K562 (cell line): ENCODE measurements around the gene ENOX2. TPM values are rescaled to one million over a fixed set of nuclear protein-coding genes. Genes with fewer than 3 reads are reported as not detected.

ENCODE experiments used
- ATAC-seq: fragments of 200-7000 bp; cut with Tn5 transposase; 3 replicates; pipeline ENCODE4 v1.9.1; 2020; ENCODE audit warnings: moderate library complexity
- BruUV-seq: library from RNA; stranded (reverse); fragments of 400-500 nt; replicated peaks from 2 replicates; lab custom pipeline; 2021; lab: Mats Ljungman, UMichigan
- CTCF ChIA-PET: fragments of 300-600 bp; formaldehyde crosslinking; extraction: SDS; loops from one replicate; lab custom pipeline; 2021; ENCODE audit warnings: low intra/inter-chr PET ratio; lab: Yijun Ruan, JAX
- POLR2A ChIA-PET: fragments of 300-600, 350-650 bp; sonication (Branson Sonifier 250); formaldehyde crosslinking; extraction: SDS; loops from one replicate; lab custom pipeline; 2021; ENCODE audit warnings: antibody characterized with exemption, inconsistent platforms; lab: Yijun Ruan, JAX
- DNase-seq, 4 experiments: peaks; one replicate each; pipeline versions ENCODE4 v3.0.0 to v3.0.0-alpha.2; 2011 to 2018; ENCODE audit warnings: low spot score in 3 of 4, mixed read lengths in 3 of 4; ENCODE audit errors: extremely low read depth in 1 of 4
- FAIRE-seq: peaks from 2 replicates; lab custom pipeline; 2011; peaks lifted over from hg19 to GRCh38; lab: Jason Lieb, UNC
- H2AFZ ChIP-seq: 2 replicates; pipeline ENCODE4 v1.6.0; 2011; ENCODE audit warnings: low read depth, low read length, control low read depth, inconsistent platforms
- H3K27ac ChIP-seq: fragments of 200-600 bp; 3 replicates; pipeline ENCODE4 v1.8.0; 2011; ENCODE audit warnings: low read depth, mild to moderate bottlenecking, control low read depth, inconsistent platforms, low read length, moderate library complexity, mixed read lengths; ENCODE audit errors: extremely low read depth
- H3K27me3 ChIP-seq, 2 experiments: fragments of 300-600 bp in 1 of 2; 2 replicates in 1 of 2; 3 replicates in 1 of 2; pipeline versions ENCODE4 v1.6.0 to v1.8.0; 2011; ENCODE audit warnings: inconsistent platforms in 2 of 2, low read length in 2 of 2, mild to moderate bottlenecking in 1 of 2, mixed read lengths in 1 of 2, moderate library complexity in 1 of 2; ENCODE audit not compliant: control insufficient read depth in 2 of 2, insufficient read depth in 2 of 2
- H3K36me3 ChIP-seq: fragments of 300-600 bp; 3 replicates; pipeline ENCODE4 v1.8.0; 2011; ENCODE audit warnings: mild to moderate bottlenecking, low read length, inconsistent platforms; ENCODE audit not compliant: control insufficient read depth, insufficient read depth
- H3K4me1 ChIP-seq, 2 experiments: fragments of 200-600 bp in 1 of 2; replicated peaks in 1 of 2; 2 replicates in 1 of 2; 3 replicates in 1 of 2; pipeline versions ENCODE4 v1.5.1 to v1.8.0; 2011; ENCODE audit warnings: inconsistent platforms in 2 of 2, low read length in 2 of 2, mild to moderate bottlenecking in 1 of 2, mixed read lengths in 1 of 2, moderate library complexity in 1 of 2; ENCODE audit not compliant: control insufficient read depth in 2 of 2, insufficient read depth in 2 of 2
- H3K4me2 ChIP-seq: 2 replicates; pipeline ENCODE4 v1.6.1; 2011; ENCODE audit warnings: low read length, control low read depth, inconsistent platforms, mixed read lengths; ENCODE audit not compliant: insufficient read depth
- H3K4me3 ChIP-seq: fragments of 200-600 bp; sonication (generic), shearing (Covaris generic); 2 replicates; pipeline ENCODE4 v1.5.1; 2016; ENCODE audit warnings: control low read depth, inconsistent platforms
- H3K79me2 ChIP-seq: fragments of 200-600 bp; 3 replicates; pipeline ENCODE4 v1.8.0; 2011; ENCODE audit warnings: low read length, inconsistent platforms; ENCODE audit not compliant: control insufficient read depth, insufficient read depth
- H3K9ac ChIP-seq, 2 experiments: 2 replicates each; pipeline versions ENCODE4 v1.6.0 to v1.6.1; 2011; ENCODE audit warnings: low read depth in 2 of 2, low read length in 2 of 2, control low read depth in 1 of 2, inconsistent platforms in 1 of 2, mild to moderate bottlenecking in 1 of 2, mixed read lengths in 1 of 2; ENCODE audit not compliant: insufficient read depth in 1 of 2
- H3K9me1 ChIP-seq: one replicate; pipeline ENCODE4 v1.6.0; 2011; ENCODE audit warnings: inconsistent platforms, mild to moderate bottlenecking, low read length, moderate library complexity; ENCODE audit not compliant: control insufficient read depth, insufficient read depth
- H3K9me3 ChIP-seq: replicated peaks from 2 replicates; pipeline ENCODE4 v1.5.1; 2011; ENCODE audit warnings: low read depth, low read length, inconsistent platforms; ENCODE audit not compliant: control insufficient read depth, insufficient read depth
- H4K20me1 ChIP-seq: replicated peaks from 2 replicates; pipeline ENCODE4 v1.6.1; 2011; ENCODE audit warnings: low read length, inconsistent platforms, mixed read lengths; ENCODE audit not compliant: control insufficient read depth, insufficient read depth
- ATF2 ChIP-seq: sonication (generic); formaldehyde crosslinking; IDR thresholded peaks from 2 replicates; pipeline ENCODE4 v1.8.1; 2022; ENCODE audit warnings: missing genetic modification reagents
- CLOCK ChIP-seq: fragments of 250-450 bp; sonication (Bioruptor Pico); IDR thresholded peaks from 2 replicates; pipeline ENCODE4 v1.4.0; 2020; ENCODE audit warnings: mild to moderate bottlenecking, moderate library complexity, borderline replicate concordance
- FOXK2 ChIP-seq, 2 experiments: fragments of 450-650 bp; IDR thresholded peaks in 1 of 2; conservative IDR thresholded peaks in 1 of 2; 2 replicates each; pipeline ENCODE4 v1.6.1; 2016; ENCODE audit warnings: low read depth in 2 of 2, mild to moderate bottlenecking in 1 of 2
- JUNB ChIP-seq: fragments of 450-650 bp; formaldehyde crosslinking; conservative IDR thresholded peaks from 2 replicates; pipeline ENCODE4 v1.4.0; 2020; ENCODE audit warnings: mild to moderate bottlenecking
- KDM4B ChIP-seq, 2 experiments: fragments of 450-650 bp in 1 of 2; sonication (generic) in 1 of 2; IDR thresholded peaks; 2 replicates each; pipeline ENCODE4 v1.6.1; 2016 to 2017; ENCODE audit warnings: borderline replicate concordance in 2 of 2, antibody characterized with exemption in 1 of 2, low read depth in 1 of 2, mild to moderate bottlenecking in 1 of 2
- MAZ ChIP-seq, 2 experiments: fragments of 450-650 bp in 1 of 2; sonication (generic) in 1 of 2; formaldehyde crosslinking; IDR thresholded peaks in 1 of 2; conservative IDR thresholded peaks in 1 of 2; 2 replicates each; pipeline versions ENCODE4 v1.4.0 to v1.5.0; 2020; ENCODE audit warnings: mild to moderate bottlenecking in 1 of 2, missing genetic modification reagents in 1 of 2
- MBD2 ChIP-seq: sonication (generic); IDR thresholded peaks from 2 replicates; pipeline ENCODE4 v1.6.1; 2016; ENCODE audit warnings: low read depth, borderline replicate concordance
- SMARCA4 ChIP-seq: fragments of 450-650 bp; IDR thresholded peaks from 2 replicates; pipeline ENCODE4 v1.6.1; 2016
- TFE3 ChIP-seq: fragments of 450-650 bp; formaldehyde crosslinking; IDR thresholded peaks from 2 replicates; pipeline ENCODE4 v1.4.0; 2020; ENCODE audit warnings: mild to moderate bottlenecking, mixed read lengths
- XRCC4 ChIP-seq: IDR thresholded peaks from one replicate; pipeline ENCODE4 v1.6.1; 2011; ENCODE audit not compliant: insufficient read depth, insufficient read length; ENCODE audit errors: extremely low read depth
- WGBS: fragments of 100-300 bp; shearing (Covaris generic); methylation state at CpG from one replicate; pipeline ENCODE4 v1.1.6; 2016; ENCODE audit warnings: low coverage, mixed read lengths; ENCODE audit not compliant: insufficient coverage; ENCODE audit errors: missing lambda C conversion rate; 5-methylcytosine and 5-hydroxymethylcytosine counted together
- in situ Hi-C: fragments of 300-500 bp; cut with MboI; formaldehyde crosslinking; loops from 4 replicates; pipeline ENCODE4 v1.15.0; 2018; ENCODE audit warnings: inconsistent platforms, mixed read lengths
- intact Hi-C: fragments of 100-400 bp; cut with micrococcal nuclease; formaldehyde crosslinking; loops from 2 replicates; pipeline ENCODE4 v1.14.2; 2022
- polyA plus RNA-seq, 8 experiments: library from polyadenylated mRNA; depleted of rRNA in 4 of 8; stranded (reverse) in 5 of 8; unstranded in 3 of 8; fragments of >200 nt; fragmentation: Nextera tagmentation in 2 of 8; fragmentation: Illumina TruSeq in 1 of 8; extraction: Ambion mirVana in 2 of 8; extraction: Trizol in 1 of 8; gene quantifications; 2 replicates each; pipeline versions ENCODE4 v1.2.1 to v1.2.3, GENCODE V29; 2011 to 2014; ENCODE audit warnings: inconsistent platforms in 1 of 8, missing spikeins in 1 of 8
- total RNA-seq, 7 experiments: library from RNA; depleted of rRNA in 6 of 7; stranded (reverse); fragments of >200 nt in 6 of 7; fragmentation: Illumina TruSeq in 2 of 7; extraction: Trizol in 2 of 7; gene quantifications; 2 replicates each; pipeline versions ENCODE4 v1.2.1 to v1.2.3, GENCODE V29; 2011 to 2021; ENCODE audit warnings: low replicate concordance in 1 of 7

Gene ENOX2
- total and polyA plus RNA-seq, 9 of the 15 experiments (the other 6 are each of a cell fraction or from before 2014, with no cell fraction given): 6.1 to 24.0 (median 13.8) TPM

- no peak overlapping the region for H3K9ac ChIP-seq
- ChIA-PET CTCF (no interaction called here), POLR2A (no interaction called here)
- H3K27me3 ChIP-seq: no peaks in the 10 kb centered on the region
- DNase-seq: no peak
- intact Hi-C loops: no loop called here
- H2AFZ ChIP-seq: no peak overlapping the region
- H3K4me1 ChIP-seq: no peaks in the 10 kb centered on the region; a peak in 1 of 5 replicates
- in situ Hi-C loops: no loop called here
- no peak for TF ChIP-seq SMARCA4
- TF ChIP-seq TFE3: no peak
- TF ChIP-seq XRCC4: no peak
- no peak for TF ChIP-seq MBD2
- H4K20me1 ChIP-seq: no peaks in the 10 kb centered on the region
- H3K27ac ChIP-seq: no peak overlapping the region
- H3K79me2 ChIP-seq: no peaks in the 10 kb centered on the region
- H3K9me3 ChIP-seq: no peaks in the 10 kb centered on the region
- ATAC-seq: no peak
- no TSS peak for BruUV-seq
- H3K4me2 ChIP-seq: no peak overlapping the region
- no peaks in the 10 kb centered on the region for H3K9me1 ChIP-seq
- no peak for FAIRE-seq
- WGBS: 73% methylated on average over 2 of the region's 2 CpGs
- H3K4me3 ChIP-seq: no peak overlapping the region
- no peaks in the 10 kb centered on the region for H3K36me3 ChIP-seq
These were observed 117.0 kb downstream of the ENOX2 start for GRCh38 chrX:130786030-130786429.

GRCh38 chrX:130778773-130779172 is 124.2 kb downstream of the ENOX2 start:
- intact Hi-C loops: no loop called here
- Histone ChIP-seq H3K36me3 (no peaks in the 10 kb centered on the region), H3K9me3 (no peaks in the 10 kb centered on the region), H2AFZ (no peak overlapping the region), H4K20me1 (no peaks in the 10 kb centered on the region), H3K79me2 (no peaks in the 10 kb centered on the region), H3K9ac (no peak overlapping the region), H3K4me1 (no peaks in the 10 kb centered on the region; a peak in 1 of 5 replicates), H3K4me3 (no peak overlapping the region), H3K4me2 (no peak overlapping the region), H3K27ac (no peak overlapping the region), H3K9me1 (no peaks in the 10 kb centered on the region), H3K27me3 (no peaks in the 10 kb centered on the region)
- DNase-seq: no peak
- 63% methylated on average over 3 of the region's 3 CpGs for WGBS
- FAIRE-seq: no peak
- CTCF ChIA-PET: no interaction called here
- in situ Hi-C loops: no loop called here
- POLR2A ChIA-PET: no interaction called here
- BruUV-seq: no TSS peak
- no peak for ATAC-seq
- TF ChIP-seq JUNB (CRISPR knock-in tag) (no peak), FOXK2 (conservative IDR thresholded peaks at IDR 0.05 in 1 of 2, IDR thresholded peaks at IDR 0.05 in 1 of 2; ENCODE audit: low read depth in 2 of 2) (no peak), ATF2 (CRISPR knock-in tag) (no peak), CLOCK (no peak), KDM4B (IDR thresholded peaks at IDR 0.05; ENCODE audit: borderline replicate concordance in 2 of 2, low read depth in 1 of 2) (no peak), MAZ (CRISPR knock-in tag; conservative IDR thresholded peaks at IDR 0.05 in 1 of 2, IDR thresholded peaks at IDR 0.05 in 1 of 2) (no peak)
